NCI-H2029 (cell line): ENCODE results near the gene SEC16A.
A peak's percentile ranks its signal among the peaks of the same experiment; 100 is the strongest.

Experiments used
- DNase-seq: peaks from one replicate; lab custom pipeline; 2025; lab: John Stamatoyannopoulos, UW

Gene SEC16A

DNA sequence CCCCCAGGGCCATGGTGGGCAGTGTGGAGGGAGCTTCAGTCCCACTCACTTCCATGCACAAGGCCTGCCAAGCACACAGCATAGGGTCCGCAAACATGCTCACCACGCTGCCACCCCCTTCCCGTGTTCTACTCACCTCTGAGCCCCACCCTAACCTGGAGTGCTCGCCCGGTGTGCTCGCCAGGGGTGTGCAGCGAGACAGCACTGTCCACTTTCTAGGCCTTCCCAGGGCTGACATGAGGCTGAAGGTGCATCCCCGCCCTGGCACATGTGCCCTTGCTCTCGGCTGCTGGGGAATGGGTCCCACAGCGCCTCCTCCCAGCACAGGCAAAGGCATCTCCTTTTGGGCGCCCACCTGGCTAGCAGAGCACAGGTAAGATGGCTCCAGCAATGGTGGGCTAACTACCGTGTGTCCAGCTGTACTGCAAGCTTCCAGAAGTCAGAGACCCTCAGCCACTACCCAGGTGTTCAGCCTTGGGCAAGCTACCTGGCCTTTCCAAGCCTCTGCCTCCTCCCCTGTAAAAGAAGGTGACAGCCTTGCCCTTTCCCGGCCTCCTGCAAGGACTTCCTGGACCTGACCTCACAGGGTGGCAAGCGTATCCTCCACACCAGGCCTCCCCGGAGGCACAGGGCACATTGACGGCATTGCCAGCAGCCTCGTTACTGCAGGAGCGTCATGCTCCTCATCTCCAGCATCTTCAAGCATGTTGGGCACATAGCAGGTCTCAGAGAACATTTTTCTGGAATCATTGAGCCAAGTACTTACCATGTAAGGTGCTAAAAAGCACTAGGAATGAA is 4.2 kb upstream of the SEC16A start:
- DNase-seq = no peak

DNA sequence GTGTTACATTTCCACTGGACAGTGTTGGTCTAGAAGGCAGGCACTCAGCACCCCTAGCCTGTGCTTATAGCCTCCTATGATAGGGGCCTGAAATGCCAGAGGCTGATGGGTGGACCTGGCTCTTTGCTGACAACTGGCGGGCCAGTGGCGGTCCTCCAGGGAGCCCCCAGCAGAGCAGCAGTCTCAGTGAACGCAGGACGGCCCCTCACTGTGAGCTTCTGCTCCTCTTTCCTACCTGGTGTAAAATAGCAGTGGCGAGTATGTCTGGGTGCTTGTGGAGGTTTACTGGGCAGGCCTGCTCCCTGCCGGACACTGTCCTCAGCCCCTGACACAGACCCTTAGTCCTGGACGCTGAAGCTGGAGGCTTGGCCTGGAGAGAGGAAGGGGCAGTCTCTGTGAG is 3.3 kb upstream of the SEC16A start:
- no peak for DNase-seq

DNA sequence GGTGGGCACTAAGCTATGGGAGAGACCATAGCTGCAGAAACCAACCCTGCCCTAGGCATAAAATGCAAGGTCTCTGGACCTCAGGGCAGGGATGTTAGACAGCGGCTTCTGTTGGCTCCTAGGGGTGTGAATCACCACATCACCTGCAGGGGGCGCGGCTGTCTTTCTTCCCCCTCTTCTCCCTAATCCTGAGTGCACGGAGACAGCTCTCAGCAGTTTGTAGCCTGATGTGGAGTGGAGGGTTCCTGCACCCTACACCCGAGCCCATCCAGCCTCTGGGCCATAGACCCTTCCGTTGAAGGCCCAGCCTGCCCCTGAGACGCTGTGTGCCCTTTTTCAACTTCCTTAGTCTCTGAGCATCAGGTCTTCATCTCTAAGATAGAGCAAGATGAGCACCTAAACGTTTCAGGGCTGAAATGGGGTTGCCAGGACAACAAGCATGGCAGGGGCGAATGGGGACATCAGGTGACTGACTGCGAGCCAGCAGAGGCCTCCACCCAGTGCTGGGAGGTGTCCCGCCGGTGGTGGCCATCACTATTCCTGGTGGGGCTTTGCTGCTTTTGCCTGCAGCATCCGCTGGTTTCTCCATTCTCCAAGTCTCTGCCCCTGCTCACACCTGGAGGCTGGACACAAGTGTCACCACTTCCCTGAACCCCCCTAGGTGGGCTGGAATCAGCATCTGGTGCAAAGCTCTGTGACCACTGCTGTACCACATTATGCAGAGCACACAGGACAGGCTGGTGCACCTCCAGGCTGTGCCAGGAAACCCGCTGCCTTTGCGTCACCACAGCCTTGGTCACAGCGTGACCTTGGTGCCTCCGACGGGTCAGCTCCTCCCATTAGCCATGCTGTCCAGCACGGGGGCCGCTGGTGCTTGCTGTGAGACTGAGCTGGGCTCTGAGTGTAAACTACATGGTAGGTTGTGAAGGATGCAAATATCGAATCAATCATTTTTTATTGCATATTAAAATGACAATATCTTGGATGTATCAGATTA is 2.5 kb upstream of the SEC16A start:
- peak; percentile 48 for DNase-seq

DNA sequence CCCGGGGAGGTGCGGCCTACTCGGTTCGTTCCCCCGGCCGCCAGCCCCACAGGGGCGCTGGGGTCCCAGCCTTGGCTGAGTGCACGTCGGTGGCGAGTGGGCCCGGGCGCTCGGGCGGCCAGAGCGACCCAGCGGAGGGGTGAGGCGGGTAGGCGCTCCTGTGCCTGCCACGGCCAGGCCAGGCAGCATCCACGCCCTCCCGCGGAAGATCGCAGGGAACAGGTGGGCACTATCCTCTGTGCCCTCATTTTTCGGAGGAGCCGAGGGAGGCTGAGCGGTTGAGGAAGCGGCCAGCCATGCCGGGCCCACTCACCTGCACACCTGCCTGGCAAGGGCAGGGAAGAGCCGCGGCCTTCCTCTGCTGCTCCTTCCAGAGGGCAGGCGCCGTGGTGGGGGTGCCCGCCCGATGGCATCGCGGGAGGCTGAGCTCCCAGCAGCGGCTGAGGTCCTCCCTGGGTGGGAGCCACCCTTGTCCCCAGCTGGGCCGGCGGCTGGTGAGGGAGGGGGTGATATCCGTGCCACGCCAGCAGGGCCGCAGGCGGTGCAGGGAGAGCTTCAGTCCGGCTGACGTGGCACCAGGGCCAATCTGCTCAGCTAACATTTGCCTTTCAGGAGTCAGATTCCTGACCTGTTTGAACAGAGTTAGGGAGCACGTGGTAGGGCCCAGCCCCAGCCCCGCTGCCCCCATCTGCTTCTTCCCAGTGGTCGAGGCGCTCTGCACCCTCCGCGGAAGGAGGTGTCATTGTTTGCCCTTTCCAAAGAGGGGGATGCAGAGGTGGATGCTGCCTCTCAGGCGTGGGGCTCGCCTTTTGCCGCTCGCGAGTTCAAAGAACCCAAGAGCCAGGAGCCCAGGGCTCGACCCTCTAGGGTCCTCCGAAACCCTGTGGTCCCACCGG is 1.6 kb upstream of the SEC16A start:
- peak; percentile 35 for DNase-seq

DNA sequence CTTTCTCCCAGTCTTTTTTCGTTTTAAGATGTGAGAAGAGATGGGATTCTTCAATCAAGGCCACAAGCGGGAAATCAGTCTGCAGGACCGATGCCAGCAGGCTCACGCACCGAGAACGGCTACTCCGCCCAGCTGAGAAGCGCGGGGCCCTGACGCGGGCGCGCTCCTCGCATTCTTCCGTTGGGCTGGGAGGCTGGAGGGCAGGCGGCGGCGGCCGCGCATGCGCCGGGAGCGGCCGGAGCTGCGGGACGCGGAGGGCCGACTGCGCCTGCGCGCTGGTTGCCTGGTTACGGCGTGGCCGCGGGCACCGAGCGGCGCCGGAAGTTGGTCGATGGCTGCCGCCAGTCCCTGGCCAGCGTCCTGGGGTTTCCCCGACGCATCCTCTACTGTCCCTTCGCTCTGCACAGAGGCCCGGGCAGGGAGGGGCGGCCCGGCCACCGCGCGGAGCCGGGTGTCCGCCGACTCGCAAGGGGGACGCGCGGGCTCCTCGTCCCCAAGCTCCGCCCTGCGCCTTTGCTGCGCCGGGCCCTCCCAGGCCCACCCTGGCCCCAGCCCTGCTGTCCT is 831 bp upstream of the SEC16A start:
- DNase-seq = peak; percentile 93

DNA sequence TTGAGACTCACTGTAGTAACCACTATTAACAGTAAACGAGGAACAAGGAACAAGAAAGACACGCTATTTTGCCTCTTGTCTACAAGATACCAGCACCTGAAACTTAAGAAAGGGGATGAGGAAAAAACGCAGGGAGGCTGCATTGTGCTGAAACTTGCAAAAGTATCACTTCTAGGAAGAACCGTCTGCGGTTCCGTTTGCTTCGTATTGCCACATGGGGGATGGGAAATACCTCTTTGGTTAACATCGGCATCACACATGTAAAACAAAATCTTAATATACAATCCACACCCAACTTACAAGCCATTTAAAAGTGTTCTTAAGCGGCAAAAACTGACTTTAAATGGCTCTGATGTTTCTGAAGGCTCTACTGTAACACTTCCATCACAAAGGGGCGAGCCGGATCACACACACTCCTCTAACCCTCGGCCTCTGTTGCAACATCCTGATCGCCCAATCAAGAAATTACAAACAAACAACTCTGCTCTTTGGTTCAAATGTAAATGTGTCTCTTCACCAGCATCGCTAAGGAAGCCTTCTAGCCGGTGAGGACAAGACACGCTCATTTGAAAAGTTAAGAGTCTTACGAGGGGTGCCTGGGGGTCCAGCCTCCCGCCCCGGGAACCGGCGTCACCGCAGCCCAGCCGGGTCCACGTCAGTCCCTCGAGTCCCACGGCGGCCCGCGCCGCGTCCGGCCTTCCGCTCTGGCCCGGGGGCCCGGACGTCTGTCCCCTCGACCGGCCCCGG is 621 bp downstream of the SEC16A start:
- DNase-seq = peak; percentile 12

DNA sequence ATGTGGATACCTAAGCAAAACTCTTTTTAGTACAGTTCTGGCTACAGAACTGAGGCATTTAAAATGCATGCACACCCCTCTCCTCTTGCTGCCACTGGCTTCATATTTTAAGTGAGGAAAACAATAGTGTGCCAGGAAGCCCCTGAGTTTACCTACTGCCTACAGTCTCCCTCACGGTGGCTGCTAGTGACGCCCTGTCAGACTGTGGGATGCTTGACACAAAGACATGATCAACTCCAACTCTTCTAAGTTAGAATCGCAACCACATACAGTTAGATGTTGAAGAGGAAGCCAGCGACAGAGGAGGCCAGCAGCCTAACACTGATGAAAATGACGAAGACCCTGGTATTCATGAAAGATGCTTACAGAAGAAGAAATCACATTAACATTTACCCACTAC is 1.3 kb downstream of the SEC16A start:
- DNase-seq = no peak

DNA sequence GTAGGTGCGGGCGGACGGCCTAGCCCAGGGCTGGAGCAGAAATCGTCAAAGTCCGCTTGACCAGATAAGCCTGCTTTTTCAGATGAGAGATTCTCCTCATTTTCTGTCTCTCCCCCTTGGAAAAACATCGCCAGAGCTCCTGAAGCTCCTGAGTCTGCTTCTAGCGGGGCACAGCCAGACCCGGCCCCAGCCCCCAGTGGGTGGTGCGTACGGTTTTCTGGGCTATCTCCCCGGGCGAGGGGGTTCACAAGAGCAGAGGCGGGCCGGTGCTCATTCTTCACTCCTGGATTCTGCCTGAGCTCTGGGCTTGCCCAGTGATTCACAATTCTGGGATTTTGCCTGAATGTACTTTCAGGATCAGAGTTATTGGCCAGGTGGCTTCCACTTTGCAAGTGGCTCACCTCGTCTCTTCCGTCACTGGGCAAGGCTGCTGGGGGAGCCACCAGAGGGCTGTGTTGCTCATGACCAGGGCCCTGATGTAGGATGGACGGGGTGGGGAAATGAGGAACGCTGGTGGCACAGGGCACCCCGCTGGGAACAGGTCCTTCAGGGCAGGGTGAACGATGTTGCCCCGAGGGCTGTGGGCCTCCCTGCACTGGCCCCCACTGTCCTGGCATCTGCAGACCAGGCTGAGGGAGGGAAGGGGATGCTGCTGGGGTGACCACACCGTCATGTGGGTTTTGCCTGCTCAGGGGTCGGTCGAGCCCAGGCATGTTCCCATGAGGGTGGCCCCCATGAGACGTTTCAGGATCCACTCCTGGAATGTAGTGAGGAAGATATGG is 6.3 kb downstream of the SEC16A start:
- no peak for DNase-seq

DNA sequence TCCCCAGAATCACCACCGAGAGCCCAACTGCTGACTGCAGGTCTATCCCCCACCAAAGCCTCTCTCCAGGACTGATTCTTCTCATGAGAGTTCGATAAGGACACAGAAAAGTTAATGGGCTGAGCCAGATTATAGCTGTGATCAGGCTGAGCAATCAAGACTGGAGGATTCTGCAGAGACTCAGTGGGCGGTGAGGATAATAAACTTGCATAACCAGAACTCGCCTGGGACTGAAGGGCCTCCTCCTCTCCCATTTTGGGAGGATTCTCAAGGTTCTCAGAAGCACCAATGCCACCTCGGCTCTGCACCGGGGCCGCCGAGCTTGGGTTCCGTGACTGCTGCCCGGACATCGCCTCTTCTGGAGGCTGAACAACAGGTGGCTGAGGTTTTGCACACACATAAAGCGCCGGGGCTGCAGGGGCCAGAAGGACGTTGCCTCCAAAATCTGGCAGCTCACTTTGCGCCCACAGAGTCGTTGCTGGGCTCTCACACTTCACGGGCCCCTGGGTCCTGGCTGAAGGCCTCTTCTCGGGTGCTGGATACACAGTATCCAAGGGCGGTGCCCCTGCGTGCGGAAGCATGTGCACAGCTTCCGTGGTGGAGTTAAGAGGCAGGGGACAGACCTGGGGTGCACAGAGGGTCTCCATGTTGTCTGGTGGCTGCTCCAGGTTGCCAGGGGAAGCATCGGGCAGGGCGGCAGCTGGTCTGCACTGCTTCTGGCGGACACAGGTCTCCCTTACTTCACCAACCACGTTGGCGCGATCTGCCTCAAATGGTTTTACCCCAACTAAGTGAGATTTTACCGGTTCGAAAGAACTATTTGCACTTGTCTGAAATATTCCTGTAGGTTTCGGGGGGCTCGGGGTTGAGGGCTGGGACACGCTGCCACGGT is 7.6 kb downstream of the SEC16A start:
- no peak for DNase-seq

DNA sequence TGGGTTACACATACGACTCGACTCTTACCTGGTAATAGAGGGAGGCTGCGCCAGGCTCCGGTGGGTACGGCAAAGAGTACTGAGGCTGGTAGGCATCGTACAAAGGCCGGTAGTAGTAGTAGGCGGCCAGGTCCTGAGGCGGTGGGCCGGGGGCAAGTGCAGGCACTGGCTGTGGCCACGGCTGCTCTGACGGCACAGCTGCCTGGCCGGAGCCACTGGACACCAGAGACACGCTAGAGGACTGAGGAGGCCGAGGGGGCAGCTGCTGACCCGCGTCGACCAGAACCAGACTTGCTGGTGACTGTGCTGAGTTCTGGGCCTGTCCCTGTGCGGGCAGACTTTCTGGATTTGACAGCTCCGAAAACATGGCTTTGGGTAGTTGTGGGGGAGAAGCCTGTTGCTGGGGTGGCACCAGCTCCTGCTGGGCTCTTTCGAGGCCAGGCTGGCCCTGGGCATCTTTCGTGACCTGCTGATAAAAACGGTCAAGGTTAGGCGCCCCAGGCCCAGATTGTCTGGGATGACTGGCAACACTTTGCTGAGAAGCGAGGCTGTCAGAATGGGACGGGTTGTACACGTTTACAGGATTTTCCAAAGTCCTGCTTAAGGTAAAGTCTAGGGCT is 8.7 kb downstream of the SEC16A start:
- no peak for DNase-seq

DNA sequence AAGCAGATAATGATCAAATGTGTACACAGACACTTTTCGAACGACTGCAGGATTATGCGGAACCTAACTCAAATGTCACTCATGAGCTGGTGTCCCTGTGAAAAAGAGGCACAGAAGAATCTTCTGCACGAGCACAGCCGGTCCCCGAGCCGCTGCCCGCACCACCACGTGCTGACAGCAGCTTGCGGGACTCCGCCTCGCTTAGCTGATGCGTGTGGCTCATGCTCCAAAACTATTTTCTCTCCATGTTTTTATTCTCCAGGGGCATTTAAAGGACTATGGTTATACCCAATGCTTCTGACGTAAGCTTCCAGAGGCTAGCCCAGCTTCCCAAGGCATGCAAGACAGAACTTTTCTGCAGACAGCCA is 9.5 kb downstream of the SEC16A start:
- no peak for DNase-seq

DNA sequence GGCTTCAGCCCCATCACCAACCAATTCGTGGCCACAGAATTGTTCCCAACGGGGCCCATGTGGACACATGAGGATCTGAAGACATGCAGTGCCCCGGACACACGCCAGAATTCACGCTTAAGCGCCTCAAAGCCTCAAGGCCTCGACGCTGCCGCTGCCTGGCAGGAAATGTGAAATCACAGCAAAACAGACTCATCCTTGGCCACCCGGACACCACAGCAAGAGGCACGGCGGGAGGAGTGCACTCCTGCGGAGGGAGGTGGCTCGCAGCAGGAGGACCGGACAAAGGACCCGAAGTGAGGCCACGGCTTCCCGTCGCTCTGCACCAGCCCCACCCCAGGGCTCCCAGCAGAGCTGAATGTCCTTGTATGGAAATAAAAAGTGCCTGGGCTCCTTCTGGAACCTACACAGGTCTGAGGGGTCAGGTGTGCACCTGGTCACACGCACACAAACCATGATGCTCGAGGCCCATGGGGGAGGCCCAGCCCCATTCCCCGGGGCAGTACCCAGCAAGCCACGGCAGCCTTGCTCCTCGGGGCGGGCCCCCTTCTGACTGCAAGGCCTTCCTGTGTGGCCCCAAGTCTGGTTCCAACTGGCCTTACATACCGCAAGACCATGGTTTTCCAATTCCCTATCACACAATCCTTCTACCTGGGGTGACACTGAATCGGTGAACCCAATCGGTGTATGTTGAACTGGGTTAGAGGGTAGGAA is 10.0 kb downstream of the SEC16A start:
- no peak for DNase-seq

DNA sequence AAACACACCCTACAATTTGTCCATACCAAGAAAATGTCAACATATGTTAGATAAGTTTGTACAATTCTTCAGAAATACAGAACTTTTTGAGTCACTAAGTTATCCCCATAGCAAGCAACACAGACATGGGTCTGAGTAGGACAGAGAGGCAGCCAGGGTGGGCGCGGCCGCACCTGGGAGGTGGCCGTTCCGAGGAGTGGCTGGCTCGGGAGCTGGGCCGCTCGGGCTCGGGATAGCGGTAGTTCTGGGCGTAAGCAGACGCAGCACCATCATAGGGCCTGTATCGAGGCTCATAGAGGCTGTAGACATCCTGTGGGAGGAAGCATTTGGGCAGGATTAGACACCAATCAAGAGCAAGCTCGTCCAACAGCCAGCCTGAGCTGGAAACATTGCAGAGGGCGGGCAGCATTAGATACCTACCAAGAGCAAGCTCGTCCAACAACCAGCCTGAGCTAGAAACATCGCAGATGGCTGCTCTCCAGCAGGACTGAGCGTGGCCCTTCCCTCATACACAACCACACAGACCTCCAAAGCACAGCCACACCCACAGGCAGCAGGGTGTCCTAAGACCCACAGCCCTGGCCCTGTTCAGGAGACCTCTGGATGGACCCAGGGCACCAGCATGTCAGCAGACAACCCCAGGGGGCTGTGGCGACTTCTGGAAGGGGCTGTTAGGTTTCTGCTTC is 10.9 kb downstream of the SEC16A start:
- no peak for DNase-seq

DNA sequence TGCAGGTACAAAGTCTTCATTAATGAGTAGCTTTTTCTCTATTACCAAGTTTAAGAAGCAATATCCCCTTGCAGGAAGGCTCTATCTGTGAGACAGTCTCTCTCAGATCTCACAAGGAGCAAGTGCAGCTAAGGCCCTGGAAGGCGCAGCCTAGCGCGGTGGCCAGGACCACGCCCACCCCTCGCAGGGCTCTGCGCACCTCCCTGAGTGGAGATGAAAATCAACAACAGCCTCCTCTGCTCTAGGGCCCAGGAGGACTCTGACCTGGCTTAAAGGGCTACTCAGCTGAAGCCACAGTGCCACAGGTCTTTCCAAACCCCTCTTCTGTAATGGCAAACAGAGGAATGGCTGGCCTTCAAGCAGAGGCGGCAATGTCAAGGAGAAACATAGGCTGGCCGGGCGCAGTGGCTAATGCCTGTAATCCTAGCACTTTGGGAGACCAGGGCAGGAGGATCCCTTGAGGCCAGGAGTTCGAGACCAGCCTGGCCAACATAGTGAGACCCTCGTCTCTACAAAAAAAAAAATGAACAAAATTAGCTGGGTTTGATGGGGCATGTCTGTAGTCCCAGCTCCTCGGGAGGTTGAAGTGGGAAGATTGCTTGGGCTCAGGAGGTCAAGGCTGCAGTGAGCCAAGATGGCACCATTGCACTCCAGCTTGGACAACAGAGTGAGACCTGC is 11.9 kb downstream of the SEC16A start:
- no peak for DNase-seq

DNA sequence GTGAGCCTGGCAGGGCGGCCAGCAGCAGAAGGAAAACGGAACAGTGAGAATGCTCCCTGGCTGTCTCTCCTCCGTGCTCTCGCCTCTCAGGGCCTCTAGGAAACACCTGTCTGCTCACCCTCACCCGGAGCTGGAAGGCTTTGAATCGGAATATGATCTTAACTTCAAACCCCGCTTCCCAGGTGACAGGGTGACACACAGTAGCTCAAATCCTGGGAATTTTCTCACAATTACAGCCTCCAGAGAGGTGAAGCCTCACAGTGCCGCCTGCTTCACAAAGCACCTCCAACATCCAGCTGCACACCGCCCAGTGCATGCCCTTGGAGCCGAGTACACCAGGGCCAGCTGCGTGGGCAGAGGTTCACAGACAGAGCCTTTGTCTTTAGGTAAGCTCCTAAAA is 12.5 kb downstream of the SEC16A start:
- DNase-seq = no peak

DNA sequence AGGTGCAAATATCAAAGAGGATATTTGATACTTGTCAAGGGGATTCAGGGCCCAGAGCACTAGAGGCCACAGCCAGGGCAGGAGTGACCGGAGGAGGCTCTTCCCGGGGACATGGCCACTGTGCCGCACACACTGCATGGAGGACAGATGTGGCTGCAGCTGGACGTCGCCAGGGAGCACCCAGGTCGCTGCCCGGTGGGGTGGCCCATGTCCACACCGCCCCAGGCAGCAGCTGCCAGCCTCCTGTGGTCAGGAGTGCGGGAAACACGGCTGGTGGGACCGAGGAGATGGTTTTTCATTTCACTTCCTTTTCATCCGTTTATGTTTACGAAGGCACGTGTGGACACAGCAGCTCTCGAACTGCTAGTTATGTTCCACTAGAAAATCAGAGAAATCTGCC is 15.1 kb downstream of the SEC16A start:
- no peak for DNase-seq

DNA sequence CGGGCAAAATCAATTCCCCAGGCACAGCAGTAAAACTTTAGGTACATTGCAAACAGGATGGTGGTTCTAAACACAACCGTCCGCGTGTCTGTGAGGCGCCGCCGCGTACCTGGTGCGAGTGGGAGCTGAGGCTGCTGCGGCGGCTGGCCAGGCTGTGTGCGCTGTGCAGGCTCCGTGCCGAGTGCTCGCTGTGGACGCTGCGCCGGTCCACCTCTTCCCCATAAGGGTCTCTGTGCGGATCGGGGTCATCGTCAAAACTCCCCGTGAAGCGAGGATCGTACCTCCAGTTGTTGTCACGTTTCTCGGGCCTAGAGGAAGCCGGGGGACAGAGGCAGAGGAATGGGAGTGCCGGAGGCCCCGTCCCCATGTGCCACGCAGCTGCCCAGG is 16.7 kb downstream of the SEC16A start:
- no peak for DNase-seq
